IMR-90 (cell line): ENCODE results near the gene ALX4.

Experiments used
- BHLHE40 ChIP-seq: fragments of 150-350 bp; IDR thresholded peaks from 2 replicates; pipeline ENCODE4 v1.6.1; 2016; ENCODE audit warnings: mild to moderate bottlenecking, low read depth, low read length
- CEBPB ChIP-seq: IDR thresholded peaks from 2 replicates; pipeline ENCODE4 v1.6.1; 2012; ENCODE audit warnings: low read depth, low read length, improper control_type of control experiment
- CHD1 ChIP-seq: IDR thresholded peaks from 2 replicates; pipeline ENCODE4 v1.6.1; 2012; ENCODE audit warnings: low read depth, low read length, improper control_type of control experiment
- CTCF ChIP-seq: conservative IDR thresholded peaks from 2 replicates; pipeline ENCODE4 v1.5.1; 2012; ENCODE audit warnings: mild to moderate bottlenecking, low read depth, low read length, improper control_type of control experiment
- FOS ChIP-seq: fragments of 150-350 bp; IDR thresholded peaks from 2 replicates; pipeline ENCODE4 v1.6.1; 2016; ENCODE audit warnings: low read depth, low read length
- MXI1 ChIP-seq: IDR thresholded peaks from 2 replicates; pipeline ENCODE4 v1.6.1; 2012; ENCODE audit warnings: low read depth, mild to moderate bottlenecking, low read length, moderate library complexity, borderline replicate concordance
- NFE2L2 ChIP-seq: fragments of 150-350 bp; IDR thresholded peaks from 2 replicates; pipeline ENCODE4 v1.6.1; 2016; ENCODE audit warnings: low read depth, mild to moderate bottlenecking, low read length
- POLR2A ChIP-seq: IDR thresholded peaks from 2 replicates; pipeline ENCODE4 v1.6.1; 2012; ENCODE audit warnings: mild to moderate bottlenecking, low read depth, low read length
- RAD21 ChIP-seq: IDR thresholded peaks from 2 replicates; pipeline ENCODE4 v1.6.1; 2012; ENCODE audit warnings: low read length, improper control_type of control experiment
- RFX5 ChIP-seq: IDR thresholded peaks from 2 replicates; pipeline ENCODE4 v1.8.0; 2012; ENCODE audit warnings: low read depth, mild to moderate bottlenecking, low read length, moderate library complexity

- no peak for TF ChIP-seq CTCF
- TF ChIP-seq POLR2A: no peak
- TF ChIP-seq NFE2L2: no peak
- TF ChIP-seq RFX5: no peak
- no peak for TF ChIP-seq FOS
- no peak for TF ChIP-seq RAD21
- TF ChIP-seq MXI1: no peak
- no peak for TF ChIP-seq CHD1
- TF ChIP-seq BHLHE40: no peak
- no peak for TF ChIP-seq CEBPB
Measured at GRCh38 chr11:44252999-44253602, 56.8 kb downstream of the ALX4 start.
